ENCODE data around the gene M6PR.

DNA sequence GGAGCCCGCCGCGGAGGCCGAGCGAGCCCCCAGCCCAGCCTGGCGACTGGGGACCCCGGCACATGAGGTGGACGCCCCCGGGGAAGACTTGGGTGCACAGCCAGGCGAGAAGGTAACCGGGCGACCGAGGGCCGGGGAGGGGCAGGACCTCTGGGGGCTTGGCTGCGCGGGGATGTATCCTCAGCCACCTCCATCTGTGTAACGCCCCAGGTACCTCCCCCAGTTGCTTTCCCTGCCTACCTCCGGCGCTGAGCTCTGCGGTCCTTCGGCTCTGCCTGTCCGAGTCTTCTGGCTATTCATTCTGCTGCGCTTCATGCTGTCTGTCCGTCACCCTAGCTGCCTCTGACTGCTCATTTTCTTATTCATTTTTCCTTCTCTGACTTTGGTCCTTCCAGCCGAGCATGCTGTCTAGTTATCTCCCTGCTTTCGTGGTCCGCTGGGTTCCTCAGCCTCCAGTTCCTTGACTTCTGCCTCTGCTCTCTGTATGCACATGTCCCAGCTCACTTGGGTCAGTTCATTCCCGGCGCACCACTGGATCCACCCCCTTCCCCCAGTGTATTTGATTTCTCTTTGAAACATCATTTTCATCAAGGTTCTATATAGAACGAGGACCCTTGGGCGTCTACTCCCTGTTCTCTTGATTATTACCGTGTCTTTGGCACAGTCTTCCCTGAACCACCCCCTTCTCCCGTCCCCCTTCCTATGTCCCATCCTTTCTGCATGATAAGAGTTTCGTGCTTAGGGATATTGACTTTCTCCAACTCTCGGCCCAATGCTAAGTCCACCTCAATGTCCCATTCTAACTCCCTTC lies 34.5 kb downstream of the M6PR start:
- TF ChIP-seq SIN3A (IDR thresholded peaks at IDR 0.05; ENCODE audit: low read depth, low read length) (no peak), POLR2AphosphoS5 (IDR thresholded peaks at IDR 0.05; ENCODE audit: low read length) (no peak), DPF2 (IDR thresholded peaks at IDR 0.05) (no peak), SIX5 (IDR thresholded peaks at IDR 0.05; ENCODE audit: low read depth, low read length, severe bottlenecking) (no peak), TAF1 (IDR thresholded peaks at IDR 0.05; ENCODE audit: borderline replicate concordance, low read depth, low read length) (no peak), EP300 (IDR thresholded peaks at IDR 0.05; ENCODE audit: borderline replicate concordance in 1 of 2, control insufficient read depth in 1 of 2, low read depth in 2 of 2, low read length in 2 of 2) (no peak), ZNF274 (IDR thresholded peaks at IDR 0.05; ENCODE audit: insufficient read depth, insufficient read length) (no peak)

Measured in GM12878 (cell line).